Left renal pelvis (tissue), 4 donors: ENCODE data around the gene TNIP3. TPM values are rescaled to one million over a fixed set of nuclear protein-coding genes. Genes with fewer than 3 reads are reported as not detected.
A peak's percentile ranks its signal among the peaks of the same experiment; 100 is the strongest.

Experiments used
- DNase-seq, 4 donors: peaks; one replicate each; pipeline ENCODE4 v3.0.0-alpha.2; 2013; ENCODE audit warnings: low read depth in 4 of 4, low spot score in 3 of 4
- polyA plus RNA-seq, 4 donors: library from polyadenylated mRNA; unstranded; fragments of 120-200 nt; gene quantifications; one replicate each; pipeline ENCODE4 v1.2.1, GENCODE V29; 2013; ENCODE audit not compliant: insufficient read length in 4 of 4

TNIP3 gene
- polyA plus RNA-seq, 4 donors: 0.18 to 1.9 (median 1.6) TPM

- no peak for DNase-seq
Observed at GRCh38 chr4:121140716-121141460, 23.2 kb downstream of the TNIP3 start.

- DNase-seq: no peak
Observed at GRCh38 chr4:121139533-121140222, 24.4 kb downstream of the TNIP3 start.

GRCh38 chr4:121138039-121138825 is 25.9 kb downstream of the TNIP3 start:
- no peak for DNase-seq

- no peak for DNase-seq
Observed at GRCh38 chr4:121130326-121130660, 33.8 kb downstream of the TNIP3 start.

- DNase-seq: no peak
Observed at GRCh38 chr4:121129606-121130325, 34.4 kb downstream of the TNIP3 start.

- DNase-seq: no peak
Observed at GRCh38 chr4:121127100-121127499, 37.0 kb downstream of the TNIP3 start.

GRCh38 chr4:121126449-121127006 is 37.6 kb downstream of the TNIP3 start:
- DNase-seq: no peak

- DNase-seq: no peak
Observed at GRCh38 chr4:121125498-121125885, 38.6 kb downstream of the TNIP3 start.

- DNase-seq: no peak
Observed at GRCh38 chr4:121122661-121123060, 41.5 kb downstream of the TNIP3 start.

GRCh38 chr4:121119715-121120114 is 44.4 kb downstream of the TNIP3 start:
- no peak for DNase-seq

- no peak for DNase-seq
Observed at GRCh38 chr4:121118344-121118743, 45.8 kb downstream of the TNIP3 start.

- DNase-seq: no peak
Observed at GRCh38 chr4:121114756-121115155, 49.4 kb downstream of the TNIP3 start.

GRCh38 chr4:121112530-121112929 is 51.6 kb downstream of the TNIP3 start:
- DNase-seq: no peak

GRCh38 chr4:121108557-121108956 is 55.6 kb downstream of the TNIP3 start:
- no peak for DNase-seq

GRCh38 chr4:121107507-121107906 is 56.6 kb downstream of the TNIP3 start:
- no peak for DNase-seq

- no peak for DNase-seq
Observed at GRCh38 chr4:121100093-121100775, 63.9 kb downstream of the TNIP3 start.

GRCh38 chr4:121098266-121098665 is 65.9 kb downstream of the TNIP3 start:
- DNase-seq: no peak

- peak in 1 of 4 donors; percentile 10 for DNase-seq
Observed at GRCh38 chr4:121096629-121097028, 67.5 kb downstream of the TNIP3 start.

- no peak for DNase-seq
Observed at GRCh38 chr4:121096191-121096590, 67.9 kb downstream of the TNIP3 start.
